Measurements from ENCODE around the gene LRCH1. TPM values are rescaled to one million over a fixed set of nuclear protein-coding genes. Genes with fewer than 3 reads are reported as not detected.

LRCH1 gene
- total and polyA plus RNA-seq, 2 of the 13 experiments (the other 11 are each of a cell fraction or from before 2014, with no cell fraction given): 4.1 to 12.6 TPM

DNA sequence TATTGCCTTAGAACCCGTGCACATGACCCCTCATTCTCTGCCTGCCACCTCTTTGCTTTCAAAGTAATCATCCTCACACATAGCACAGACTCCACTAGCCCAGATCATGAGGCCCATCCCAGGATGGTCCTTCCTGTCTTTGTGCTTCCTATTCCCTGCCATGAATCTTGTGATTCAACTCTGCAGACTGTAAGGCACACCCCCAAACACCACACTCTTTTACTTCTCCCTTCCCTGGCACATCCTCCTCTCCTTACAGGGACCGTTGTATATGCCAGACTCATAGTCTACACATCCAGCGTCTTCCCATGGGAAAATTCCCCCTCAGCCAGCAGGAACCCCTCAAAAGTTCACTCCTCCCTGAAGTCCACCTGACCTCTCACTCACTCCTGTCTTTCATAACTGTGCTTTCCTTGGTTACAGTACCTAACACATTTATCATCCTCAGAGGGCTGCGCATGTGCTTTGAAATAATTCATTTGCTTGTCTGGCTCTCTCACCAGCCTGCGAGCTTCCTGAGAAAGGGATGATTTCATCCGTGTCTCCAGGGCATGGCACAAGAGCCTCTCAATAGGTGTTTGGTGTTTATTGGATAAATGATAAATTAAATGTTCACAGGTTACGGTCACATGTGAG, 26.8 kb upstream of the LRCH1 start (continued):
- TF ChIP-seq, protein P1, sequence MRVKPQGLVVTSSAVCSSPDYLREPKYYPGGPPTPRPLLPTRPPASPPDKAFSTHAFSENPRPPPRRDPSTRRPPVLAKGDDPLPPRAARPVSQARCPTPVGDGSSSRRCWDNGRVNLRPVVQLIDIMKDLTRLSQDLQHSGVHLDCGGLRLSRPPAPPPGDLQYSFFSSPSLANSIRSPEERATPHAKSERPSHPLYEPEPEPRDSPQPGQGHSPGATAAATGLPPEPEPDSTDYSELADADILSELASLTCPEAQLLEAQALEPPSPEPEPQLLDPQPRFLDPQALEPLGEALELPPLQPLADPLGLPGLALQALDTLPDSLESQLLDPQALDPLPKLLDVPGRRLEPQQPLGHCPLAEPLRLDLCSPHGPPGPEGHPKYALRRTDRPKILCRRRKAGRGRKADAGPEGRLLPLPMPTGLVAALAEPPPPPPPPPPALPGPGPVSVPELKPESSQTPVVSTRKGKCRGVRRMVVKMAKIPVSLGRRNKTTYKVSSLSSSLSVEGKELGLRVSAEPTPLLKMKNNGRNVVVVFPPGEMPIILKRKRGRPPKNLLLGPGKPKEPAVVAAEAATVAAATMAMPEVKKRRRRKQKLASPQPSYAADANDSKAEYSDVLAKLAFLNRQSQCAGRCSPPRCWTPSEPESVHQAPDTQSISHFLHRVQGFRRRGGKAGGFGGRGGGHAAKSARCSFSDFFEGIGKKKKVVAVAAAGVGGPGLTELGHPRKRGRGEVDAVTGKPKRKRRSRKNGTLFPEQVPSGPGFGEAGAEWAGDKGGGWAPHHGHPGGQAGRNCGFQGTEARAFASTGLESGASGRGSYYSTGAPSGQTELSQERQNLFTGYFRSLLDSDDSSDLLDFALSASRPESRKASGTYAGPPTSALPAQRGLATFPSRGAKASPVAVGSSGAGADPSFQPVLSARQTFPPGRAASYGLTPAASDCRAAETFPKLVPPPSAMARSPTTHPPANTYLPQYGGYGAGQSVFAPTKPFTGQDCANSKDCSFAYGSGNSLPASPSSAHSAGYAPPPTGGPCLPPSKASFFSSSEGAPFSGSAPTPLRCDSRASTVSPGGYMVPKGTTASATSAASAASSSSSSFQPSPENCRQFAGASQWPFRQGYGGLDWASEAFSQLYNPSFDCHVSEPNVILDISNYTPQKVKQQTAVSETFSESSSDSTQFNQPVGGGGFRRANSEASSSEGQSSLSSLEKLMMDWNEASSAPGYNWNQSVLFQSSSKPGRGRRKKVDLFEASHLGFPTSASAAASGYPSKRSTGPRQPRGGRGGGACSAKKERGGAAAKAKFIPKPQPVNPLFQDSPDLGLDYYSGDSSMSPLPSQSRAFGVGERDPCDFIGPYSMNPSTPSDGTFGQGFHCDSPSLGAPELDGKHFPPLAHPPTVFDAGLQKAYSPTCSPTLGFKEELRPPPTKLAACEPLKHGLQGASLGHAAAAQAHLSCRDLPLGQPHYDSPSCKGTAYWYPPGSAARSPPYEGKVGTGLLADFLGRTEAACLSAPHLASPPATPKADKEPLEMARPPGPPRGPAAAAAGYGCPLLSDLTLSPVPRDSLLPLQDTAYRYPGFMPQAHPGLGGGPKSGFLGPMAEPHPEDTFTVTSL (CRISPR knock-in tag; IDR thresholded peaks at IDR 0.05; ENCODE audit: borderline replicate concordance): no peak
- TF ChIP-seq RORA (CRISPR knock-in tag; IDR thresholded peaks at IDR 0.05): no peak
- TF ChIP-seq, protein P2, sequence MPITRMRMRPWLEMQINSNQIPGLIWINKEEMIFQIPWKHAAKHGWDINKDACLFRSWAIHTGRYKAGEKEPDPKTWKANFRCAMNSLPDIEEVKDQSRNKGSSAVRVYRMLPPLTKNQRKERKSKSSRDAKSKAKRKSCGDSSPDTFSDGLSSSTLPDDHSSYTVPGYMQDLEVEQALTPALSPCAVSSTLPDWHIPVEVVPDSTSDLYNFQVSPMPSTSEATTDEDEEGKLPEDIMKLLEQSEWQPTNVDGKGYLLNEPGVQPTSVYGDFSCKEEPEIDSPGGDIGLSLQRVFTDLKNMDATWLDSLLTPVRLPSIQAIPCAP (CRISPR knock-in tag; IDR thresholded peaks at IDR 0.05; ENCODE audit: low read depth): no peak
- TF ChIP-seq, protein P3, sequence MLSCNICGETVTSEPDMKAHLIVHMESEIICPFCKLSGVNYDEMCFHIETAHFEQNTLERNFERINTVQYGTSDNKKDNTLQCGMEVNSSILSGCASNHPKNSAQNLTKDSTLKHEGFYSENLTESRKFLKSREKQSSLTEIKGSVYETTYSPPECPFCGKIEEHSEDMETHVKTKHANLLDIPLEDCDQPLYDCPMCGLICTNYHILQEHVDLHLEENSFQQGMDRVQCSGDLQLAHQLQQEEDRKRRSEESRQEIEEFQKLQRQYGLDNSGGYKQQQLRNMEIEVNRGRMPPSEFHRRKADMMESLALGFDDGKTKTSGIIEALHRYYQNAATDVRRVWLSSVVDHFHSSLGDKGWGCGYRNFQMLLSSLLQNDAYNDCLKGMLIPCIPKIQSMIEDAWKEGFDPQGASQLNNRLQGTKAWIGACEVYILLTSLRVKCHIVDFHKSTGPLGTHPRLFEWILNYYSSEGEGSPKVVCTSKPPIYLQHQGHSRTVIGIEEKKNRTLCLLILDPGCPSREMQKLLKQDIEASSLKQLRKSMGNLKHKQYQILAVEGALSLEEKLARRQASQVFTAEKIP (CRISPR knock-in tag; IDR thresholded peaks at IDR 0.05; ENCODE audit: borderline replicate concordance): no peak
- no peak for TF ChIP-seq ZNF256 (CRISPR knock-in tag; conservative IDR thresholded peaks at IDR 0.05)
- TF ChIP-seq ZNF432 (CRISPR knock-in tag; IDR thresholded peaks at IDR 0.05; ENCODE audit: borderline replicate concordance): no peak

Measured in HepG2 (cell line).